ENCODE measurements around the gene MYOCD.

MYOCD gene

DNA sequence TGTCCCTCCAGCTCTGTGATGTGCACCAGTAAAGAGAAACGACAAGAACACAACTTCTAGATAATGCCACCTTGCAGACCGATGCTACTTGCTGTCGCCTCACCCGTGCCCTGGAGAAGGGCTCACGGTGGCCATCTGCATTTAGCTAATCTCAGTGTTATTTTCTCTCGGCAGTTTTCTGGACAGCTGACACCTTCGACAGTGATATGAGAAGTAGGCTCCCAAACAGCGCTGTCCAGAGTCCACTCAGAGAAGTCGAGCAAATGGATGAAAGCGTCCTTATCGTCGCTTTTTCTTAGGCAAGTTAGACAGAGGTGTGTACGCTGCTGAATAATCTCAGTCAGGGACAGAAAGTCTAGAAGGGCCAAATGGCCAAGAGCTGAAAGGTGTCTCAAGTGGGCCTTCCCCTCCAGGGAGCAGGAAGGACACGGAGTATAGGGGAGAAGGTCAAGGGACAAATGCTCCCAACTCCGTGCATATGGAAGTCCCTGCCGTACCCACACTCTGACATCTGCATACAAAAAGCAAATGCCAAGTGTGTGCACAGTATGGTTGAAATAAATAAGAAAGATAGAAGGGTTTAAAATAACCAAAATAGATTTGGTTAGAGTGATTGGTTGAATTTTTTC, 42.4 kb upstream of the MYOCD start:
- no peaks in the 10 kb centered on the region for H3K36me3 ChIP-seq (ENCODE audit: insufficient read depth, insufficient read length, low read length)
- no peaks in the 10 kb centered on the region for H3K9me3 ChIP-seq (ENCODE audit: insufficient read depth, low read length)
- H3K4me3 ChIP-seq (ENCODE audit: insufficient read length, low read depth), result no peak overlapping the region
- H3K27me3 ChIP-seq (ENCODE audit: insufficient read depth, insufficient read length), result no peaks in the 10 kb centered on the region
- no peaks in the 10 kb centered on the region for H3K4me1 ChIP-seq (ENCODE audit: insufficient read depth, insufficient read length)
- DNase-seq (ENCODE audit: low read depth, low spot score), result no peak
- TF ChIP-seq ZNF274 (IDR thresholded peaks at IDR 0.05; ENCODE audit: low read depth, low read length) (no peak), YY1 (IDR thresholded peaks at IDR 0.05; ENCODE audit: insufficient read depth, insufficient read length) (no peak), SUZ12 (IDR thresholded peaks at IDR 0.05; ENCODE audit: extremely low read depth, insufficient read depth, insufficient read length) (no peak)
- no peak overlapping the region for H3K9ac ChIP-seq (ENCODE audit: insufficient read length, low read depth)

DNA sequence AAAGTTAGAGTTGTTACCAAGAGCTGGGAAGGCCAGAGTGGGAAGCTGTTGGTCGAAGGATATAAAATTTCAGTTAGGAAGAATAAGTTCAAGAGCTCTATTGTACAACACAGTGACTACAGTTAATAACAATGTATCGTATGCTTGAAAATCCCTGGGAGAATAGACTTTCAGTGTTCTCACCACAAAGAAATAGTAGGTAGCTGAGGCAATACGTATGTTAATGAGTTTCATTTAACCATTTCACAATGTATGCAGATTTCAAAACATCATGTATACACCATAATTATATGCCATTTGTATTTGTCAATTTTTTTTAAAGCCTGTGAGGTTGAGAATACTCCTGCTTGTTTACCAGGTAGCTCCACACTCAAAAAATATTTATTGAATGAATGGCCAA, 41.5 kb upstream of the MYOCD start:
- Histone ChIP-seq H3K9ac (ENCODE audit: insufficient read length, low read depth) (no peak overlapping the region), H3K27me3 (ENCODE audit: insufficient read depth, insufficient read length) (no peaks in the 10 kb centered on the region), H3K4me3 (ENCODE audit: insufficient read length, low read depth) (no peak overlapping the region), H3K9me3 (ENCODE audit: insufficient read depth, low read length) (no peaks in the 10 kb centered on the region), H3K4me1 (ENCODE audit: insufficient read depth, insufficient read length) (no peaks in the 10 kb centered on the region), H3K36me3 (ENCODE audit: insufficient read depth, insufficient read length, low read length) (no peaks in the 10 kb centered on the region)
- DNase-seq (ENCODE audit: low read depth, low spot score), result no peak
- no peak for TF ChIP-seq ZNF274 (IDR thresholded peaks at IDR 0.05; ENCODE audit: low read depth, low read length)
- TF ChIP-seq SUZ12 (IDR thresholded peaks at IDR 0.05; ENCODE audit: extremely low read depth, insufficient read depth, insufficient read length), result no peak
- no peak for TF ChIP-seq YY1 (IDR thresholded peaks at IDR 0.05; ENCODE audit: insufficient read depth, insufficient read length)

DNA sequence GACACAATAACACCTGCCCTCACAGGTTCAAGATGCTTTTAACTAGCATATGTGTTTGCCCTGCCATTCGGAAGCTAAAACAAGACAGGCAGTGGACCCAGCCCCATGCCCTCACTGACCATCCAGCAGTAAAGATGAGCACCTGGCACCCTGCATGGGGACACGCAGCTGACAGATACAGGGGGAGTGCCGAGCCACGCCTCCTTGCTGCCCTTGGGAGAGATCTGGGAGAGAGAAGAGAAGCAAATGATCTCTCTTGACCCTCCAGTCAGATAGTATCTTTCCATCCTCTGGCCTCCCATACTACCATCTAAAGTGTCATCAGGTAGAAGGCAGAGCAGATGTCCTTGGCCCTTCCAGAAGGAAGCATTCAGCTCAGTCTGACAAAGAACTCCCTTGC, 40.6 kb upstream of the MYOCD start:
- TF ChIP-seq SUZ12 (IDR thresholded peaks at IDR 0.05; ENCODE audit: extremely low read depth, insufficient read depth, insufficient read length), result no peak
- no peak for DNase-seq (ENCODE audit: low read depth, low spot score)
- Histone ChIP-seq H3K27me3 (ENCODE audit: insufficient read depth, insufficient read length) (no peaks in the 10 kb centered on the region), H3K4me1 (ENCODE audit: insufficient read depth, insufficient read length) (no peaks in the 10 kb centered on the region), H3K9me3 (ENCODE audit: insufficient read depth, low read length) (no peaks in the 10 kb centered on the region), H3K4me3 (ENCODE audit: insufficient read length, low read depth) (no peak overlapping the region), H3K36me3 (ENCODE audit: insufficient read depth, insufficient read length, low read length) (no peaks in the 10 kb centered on the region), H3K9ac (ENCODE audit: insufficient read length, low read depth) (no peak overlapping the region)

DNA sequence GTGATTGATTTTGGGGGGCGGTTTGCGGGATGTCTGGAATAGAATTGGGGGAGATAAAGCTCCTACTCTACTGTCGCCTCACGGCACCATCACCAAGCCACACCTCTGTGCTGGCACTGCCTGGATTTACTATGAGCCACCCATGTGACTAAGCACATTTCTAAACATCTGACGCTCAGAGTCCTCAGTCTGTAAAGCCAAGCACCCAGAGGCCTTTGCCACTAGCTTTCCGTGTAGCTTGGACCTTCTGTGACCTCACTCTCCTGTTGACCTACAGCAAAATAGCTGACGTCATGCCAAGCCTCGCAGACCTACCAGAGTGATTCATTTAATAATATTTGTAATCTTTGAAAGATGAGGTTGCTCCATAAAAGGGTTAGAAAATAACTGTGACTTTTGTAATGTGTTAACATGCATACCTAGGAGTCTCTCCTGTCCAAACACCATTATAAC, 38.5 kb upstream of the MYOCD start:
- DNase-seq (ENCODE audit: low read depth, low spot score), result no peak
- Histone ChIP-seq H3K4me1 (ENCODE audit: insufficient read depth, insufficient read length) (no peaks in the 10 kb centered on the region), H3K27me3 (ENCODE audit: insufficient read depth, insufficient read length) (no peaks in the 10 kb centered on the region), H3K4me3 (ENCODE audit: insufficient read length, low read depth) (no peak overlapping the region), H3K9ac (ENCODE audit: insufficient read length, low read depth) (no peak overlapping the region), H3K9me3 (ENCODE audit: insufficient read depth, low read length) (no peaks in the 10 kb centered on the region), H3K36me3 (ENCODE audit: insufficient read depth, insufficient read length, low read length) (no peaks in the 10 kb centered on the region)
- TF ChIP-seq SUZ12 (IDR thresholded peaks at IDR 0.05; ENCODE audit: extremely low read depth, insufficient read depth, insufficient read length) (no peak), YY1 (IDR thresholded peaks at IDR 0.05; ENCODE audit: insufficient read depth, insufficient read length) (no peak), ZNF274 (IDR thresholded peaks at IDR 0.05; ENCODE audit: low read depth, low read length) (no peak)

DNA sequence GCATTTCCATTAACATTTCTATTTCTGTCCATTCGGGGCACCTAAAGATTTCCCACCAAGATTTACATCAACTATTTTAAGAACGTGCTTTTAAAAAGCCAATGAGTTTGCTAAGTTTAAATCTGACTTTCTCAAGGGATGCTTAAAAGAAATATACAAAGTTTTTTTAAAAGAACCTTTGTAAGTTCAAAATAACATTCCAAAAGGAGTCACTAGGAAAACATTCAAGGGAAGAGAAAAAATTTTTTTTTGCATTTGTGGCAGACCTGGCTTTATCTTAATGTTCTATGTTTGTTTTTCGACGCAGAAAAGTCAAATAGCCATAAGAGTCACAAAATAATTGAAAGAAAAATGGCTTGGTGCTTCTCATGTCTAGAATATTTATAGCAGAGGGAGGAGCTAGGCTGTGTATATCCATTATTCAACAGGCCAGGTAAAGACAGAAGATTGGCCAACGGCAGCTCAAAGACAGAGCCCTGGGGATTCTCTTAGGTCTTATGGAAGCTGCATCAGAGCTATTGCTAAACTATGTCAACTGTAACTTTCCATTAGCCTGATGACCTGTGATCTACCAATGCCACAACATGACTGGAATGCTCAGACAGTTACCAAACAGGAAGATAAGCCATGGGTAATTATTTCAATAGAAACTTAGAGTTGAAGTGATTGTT, 37.8 kb upstream of the MYOCD start:
- Histone ChIP-seq H3K9ac (ENCODE audit: insufficient read length, low read depth) (no peak overlapping the region), H3K4me1 (ENCODE audit: insufficient read depth, insufficient read length) (no peaks in the 10 kb centered on the region), H3K4me3 (ENCODE audit: insufficient read length, low read depth) (no peak overlapping the region), H3K9me3 (ENCODE audit: insufficient read depth, low read length) (no peaks in the 10 kb centered on the region), H3K36me3 (ENCODE audit: insufficient read depth, insufficient read length, low read length) (no peaks in the 10 kb centered on the region), H3K27me3 (ENCODE audit: insufficient read depth, insufficient read length) (no peaks in the 10 kb centered on the region)
- TF ChIP-seq ZNF274 (IDR thresholded peaks at IDR 0.05; ENCODE audit: low read depth, low read length), result no peak
- TF ChIP-seq YY1 (IDR thresholded peaks at IDR 0.05; ENCODE audit: insufficient read depth, insufficient read length), result no peak
- DNase-seq (ENCODE audit: low read depth, low spot score), result no peak

DNA sequence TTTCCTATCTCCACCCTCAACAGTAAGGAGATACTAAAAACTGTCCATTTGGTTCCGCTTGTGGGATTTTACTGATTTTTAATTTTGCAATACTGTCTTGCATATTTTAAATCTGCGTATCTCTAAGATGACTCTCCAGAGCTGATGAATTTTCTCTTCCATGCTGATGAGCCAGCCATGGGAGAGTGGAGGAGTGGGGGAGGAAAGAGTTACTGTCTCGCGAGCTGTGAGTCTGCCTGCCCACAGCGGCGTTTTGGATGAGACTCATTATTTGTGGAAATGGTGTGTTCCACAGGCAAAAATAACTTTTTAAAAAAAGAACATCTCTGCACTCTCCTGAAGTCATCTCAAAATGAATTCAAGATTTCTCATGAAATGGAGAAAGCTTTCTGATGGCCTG, 34.6 kb upstream of the MYOCD start:
- no peak for DNase-seq (ENCODE audit: low read depth, low spot score)
- Histone ChIP-seq H3K4me3 (ENCODE audit: insufficient read length, low read depth) (no peak overlapping the region), H3K36me3 (ENCODE audit: insufficient read depth, insufficient read length, low read length) (no peaks in the 10 kb centered on the region), H3K9me3 (ENCODE audit: insufficient read depth, low read length) (no peaks in the 10 kb centered on the region), H3K27me3 (ENCODE audit: insufficient read depth, insufficient read length) (no peaks in the 10 kb centered on the region), H3K9ac (ENCODE audit: insufficient read length, low read depth) (no peak overlapping the region), H3K4me1 (ENCODE audit: insufficient read depth, insufficient read length) (no peaks in the 10 kb centered on the region)
- TF ChIP-seq SUZ12 (IDR thresholded peaks at IDR 0.05; ENCODE audit: extremely low read depth, insufficient read depth, insufficient read length) (no peak), YY1 (IDR thresholded peaks at IDR 0.05; ENCODE audit: insufficient read depth, insufficient read length) (no peak), ZNF274 (IDR thresholded peaks at IDR 0.05; ENCODE audit: low read depth, low read length) (no peak)

DNA sequence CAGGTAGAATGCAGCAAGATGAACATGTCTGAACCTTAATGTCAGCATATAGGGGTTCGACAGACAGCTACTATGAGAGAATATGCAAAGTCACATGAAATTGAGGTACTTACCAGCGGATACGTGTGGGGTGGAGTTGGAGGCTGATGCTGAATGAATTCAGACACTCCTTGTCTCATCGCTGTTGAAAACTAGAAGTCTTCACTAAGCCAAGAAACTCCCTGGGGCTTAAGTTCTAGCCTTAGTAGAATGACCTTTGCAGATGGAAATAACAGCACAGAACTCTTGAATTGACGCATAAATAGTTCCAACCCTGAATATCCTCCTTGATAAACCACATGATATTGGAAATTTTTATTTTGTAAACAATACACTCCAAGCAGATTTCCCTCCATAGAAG, 32.9 kb upstream of the MYOCD start:
- Histone ChIP-seq H3K9ac (ENCODE audit: insufficient read length, low read depth) (no peak overlapping the region), H3K4me3 (ENCODE audit: insufficient read length, low read depth) (no peak overlapping the region), H3K27me3 (ENCODE audit: insufficient read depth, insufficient read length) (no peaks in the 10 kb centered on the region), H3K36me3 (ENCODE audit: insufficient read depth, insufficient read length, low read length) (no peaks in the 10 kb centered on the region), H3K4me1 (ENCODE audit: insufficient read depth, insufficient read length) (no peaks in the 10 kb centered on the region), H3K9me3 (ENCODE audit: insufficient read depth, low read length) (no peaks in the 10 kb centered on the region)
- TF ChIP-seq ZNF274 (IDR thresholded peaks at IDR 0.05; ENCODE audit: low read depth, low read length) (no peak), YY1 (IDR thresholded peaks at IDR 0.05; ENCODE audit: insufficient read depth, insufficient read length) (no peak), SUZ12 (IDR thresholded peaks at IDR 0.05; ENCODE audit: extremely low read depth, insufficient read depth, insufficient read length) (no peak)
- no peak for DNase-seq (ENCODE audit: low read depth, low spot score)
